ENCODE data around the gene ENO2.

- TF ChIP-seq POLR2A (IDR thresholded peaks at IDR 0.05) = no peak
- no peak for TF ChIP-seq CTCF (IDR thresholded peaks at IDR 0.05)
Observed at GRCh38 chr12:6921539-6921938, 7.2 kb downstream of the ENO2 start.
